Measurements from ENCODE around the gene RHOJ.

- TF ChIP-seq, protein P1, sequence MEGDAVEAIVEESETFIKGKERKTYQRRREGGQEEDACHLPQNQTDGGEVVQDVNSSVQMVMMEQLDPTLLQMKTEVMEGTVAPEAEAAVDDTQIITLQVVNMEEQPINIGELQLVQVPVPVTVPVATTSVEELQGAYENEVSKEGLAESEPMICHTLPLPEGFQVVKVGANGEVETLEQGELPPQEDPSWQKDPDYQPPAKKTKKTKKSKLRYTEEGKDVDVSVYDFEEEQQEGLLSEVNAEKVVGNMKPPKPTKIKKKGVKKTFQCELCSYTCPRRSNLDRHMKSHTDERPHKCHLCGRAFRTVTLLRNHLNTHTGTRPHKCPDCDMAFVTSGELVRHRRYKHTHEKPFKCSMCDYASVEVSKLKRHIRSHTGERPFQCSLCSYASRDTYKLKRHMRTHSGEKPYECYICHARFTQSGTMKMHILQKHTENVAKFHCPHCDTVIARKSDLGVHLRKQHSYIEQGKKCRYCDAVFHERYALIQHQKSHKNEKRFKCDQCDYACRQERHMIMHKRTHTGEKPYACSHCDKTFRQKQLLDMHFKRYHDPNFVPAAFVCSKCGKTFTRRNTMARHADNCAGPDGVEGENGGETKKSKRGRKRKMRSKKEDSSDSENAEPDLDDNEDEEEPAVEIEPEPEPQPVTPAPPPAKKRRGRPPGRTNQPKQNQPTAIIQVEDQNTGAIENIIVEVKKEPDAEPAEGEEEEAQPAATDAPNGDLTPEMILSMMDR (conservative IDR thresholded peaks at IDR 0.05), result no peak
- TF ChIP-seq ZFX (IDR thresholded peaks at IDR 0.05), result no peak
Observed at GRCh38 chr14:63275611-63276010, 71.4 kb downstream of the RHOJ start.

Data from C4-2B (cell line).